HCT116 (cell line): Measurements from ENCODE around the gene NAPEPLD. TPM values are rescaled to one million over a fixed set of nuclear protein-coding genes. Genes with fewer than 3 reads are reported as not detected.
A peak's percentile ranks its signal among the peaks of the same experiment; 100 is the strongest.

Source experiments
- ATAC-seq: fragments of 200-7000 bp; cut with Tn5 transposase; 2 replicates; pipeline ENCODE4 v1.9.1; 2020; ENCODE audit warnings: mild to moderate bottlenecking, moderate library complexity
- BruUV-seq: library from RNA; stranded (reverse); fragments of 400-500 nt; replicated peaks from 2 replicates; lab custom pipeline; 2021; lab: Mats Ljungman, UMichigan
- CTCF ChIA-PET: fragments of 300-600 bp; sonication (Branson Sonifier 250); formaldehyde crosslinking; loops from one replicate; lab custom pipeline; 2021; ENCODE audit warnings: antibody characterized with exemption; lab: Charles Lee
- POLR2A ChIA-PET: fragments of 300-600, 350-600 bp; sonication (Branson Sonifier 250); formaldehyde crosslinking; loops from one replicate; lab custom pipeline; 2021; ENCODE audit warnings: antibody characterized with exemption; lab: Charles Lee
- RAD21 ChIA-PET, 2 experiments: fragments of 300-600 bp; sonication (Branson Sonifier 250); formaldehyde crosslinking; loops; one replicate each; lab custom pipeline; 2023; ENCODE audit warnings: low total read pairs in 2 of 2; ENCODE audit not compliant: uncharacterized antibody in 2 of 2, unreplicated experiment in 2 of 2, low non-redundant PET in 1 of 2; lab: Charles Lee
- DNase-seq: peaks from one replicate; pipeline ENCODE4 v3.0.0-alpha.2; 2010; ENCODE audit warnings: low read depth, low spot score
- H2AFZ ChIP-seq: fragments of 200-600 bp; shearing (Covaris generic), sonication (generic); 2 replicates; pipeline ENCODE4 v1.6.1; 2017; ENCODE audit warnings: low read depth, mixed run types, mixed read lengths, antibody characterized with exemption, low read length; ENCODE audit not compliant: poor library complexity, severe bottlenecking
- H3K27ac ChIP-seq: 2 replicates; pipeline ENCODE4 v1.5.1; 2012; ENCODE audit warnings: low read depth, low read length
- H3K27me3 ChIP-seq: fragments of 200-600 bp; sonication (generic); 2 replicates; pipeline ENCODE4 v1.6.1; 2016; ENCODE audit warnings: mixed run types, low read length, mixed read lengths; ENCODE audit not compliant: insufficient read depth
- H3K36me3 ChIP-seq, 2 experiments: fragments of 200-500 bp in 1 of 2; fragments of 200-600 bp in 1 of 2; sonication (Bioruptor generic) in 1 of 2; sonication (generic) in 1 of 2; 2 replicates each; pipeline versions ENCODE4 v1.5.1 to v1.6.1; 2014 to 2016; ENCODE audit warnings: low read length in 2 of 2, inconsistent platforms in 1 of 2, mixed read lengths in 1 of 2, mixed run types in 1 of 2; ENCODE audit not compliant: insufficient read depth in 2 of 2, control insufficient read depth in 1 of 2
- H3K4me1 ChIP-seq, 2 experiments: fragments of 200-600 bp in 1 of 2; sonication (generic) in 1 of 2; 2 replicates each; pipeline versions ENCODE4 v1.5.1 to v1.6.1; 2012 to 2017; ENCODE audit warnings: low read length in 2 of 2, inconsistent platforms in 1 of 2, mild to moderate bottlenecking in 1 of 2, mixed read lengths in 1 of 2, mixed run types in 1 of 2, moderate library complexity in 1 of 2; ENCODE audit not compliant: insufficient read depth in 2 of 2, control insufficient read depth in 1 of 2
- H3K4me2 ChIP-seq: fragments of 200-600 bp; sonication (generic); 2 replicates; pipeline ENCODE4 v1.6.1; 2017; ENCODE audit warnings: mixed run types, low read length, mixed read lengths
- H3K4me3 ChIP-seq, 2 experiments: fragments of 200-600 bp in 1 of 2; sonication (generic) in 1 of 2; replicated peaks in 1 of 2; 2 replicates each; pipeline ENCODE4 v1.5.1; 2011 to 2016; ENCODE audit warnings: low read length in 2 of 2, control low read depth in 1 of 2, low read depth in 1 of 2, mild to moderate bottlenecking in 1 of 2, mixed read lengths in 1 of 2, mixed run types in 1 of 2
- H3K79me2 ChIP-seq: fragments of 200-600 bp; sonication (generic); 2 replicates; pipeline ENCODE4 v1.6.1; 2017; ENCODE audit warnings: mild to moderate bottlenecking, mixed run types, low read length, moderate library complexity, mixed read lengths; ENCODE audit not compliant: insufficient read depth
- H3K9ac ChIP-seq: fragments of 200-600 bp; sonication (generic); 2 replicates; pipeline ENCODE4 v1.6.1; 2016; ENCODE audit warnings: low read length, mixed read lengths
- H3K9me2 ChIP-seq: fragments of 200-600 bp; sonication (generic), shearing (Covaris generic); 2 replicates; pipeline ENCODE4 v1.6.1; 2017; ENCODE audit warnings: mixed run types, mild to moderate bottlenecking, moderate library complexity; ENCODE audit not compliant: insufficient read depth
- H3K9me3 ChIP-seq, 2 experiments: fragments of 200-500 bp in 1 of 2; fragments of 200-600 bp in 1 of 2; sonication (Bioruptor generic) in 1 of 2; sonication (generic) in 1 of 2; 2 replicates each; pipeline ENCODE4 v1.6.1; 2014 to 2017; ENCODE audit warnings: low read length in 2 of 2, mixed read lengths in 2 of 2, inconsistent platforms in 1 of 2, low read depth in 1 of 2, mild to moderate bottlenecking in 1 of 2, mixed run types in 1 of 2, moderate library complexity in 1 of 2; ENCODE audit not compliant: control insufficient read depth in 1 of 2, insufficient read depth in 1 of 2
- H4K20me1 ChIP-seq: fragments of 200-600 bp; sonication (generic), shearing (Covaris generic); 2 replicates; pipeline ENCODE4 v1.6.1; 2017; ENCODE audit warnings: mixed run types, mild to moderate bottlenecking, moderate library complexity; ENCODE audit not compliant: insufficient read depth
- ATF3 ChIP-seq: IDR thresholded peaks from 2 replicates; pipeline ENCODE4 v1.6.1; 2012
- CEBPB ChIP-seq: IDR thresholded peaks from 2 replicates; pipeline ENCODE4 v1.6.1; 2012; ENCODE audit warnings: low read depth
- CTCF ChIP-seq, 3 experiments: fragments of 200-600 bp in 1 of 3; sonication (generic) in 1 of 3; IDR thresholded peaks in 2 of 3; conservative IDR thresholded peaks in 1 of 3; 2 replicates each; pipeline ENCODE4 v1.5.1; 2012 to 2017; ENCODE audit warnings: low read depth in 2 of 3, low read length in 2 of 3, antibody characterized with exemption in 1 of 3, borderline replicate concordance in 1 of 3, control low read depth in 1 of 3, mild to moderate bottlenecking in 1 of 3, mixed read lengths in 1 of 3, mixed run types in 1 of 3, moderate library complexity in 1 of 3; ENCODE audit not compliant: insufficient read depth in 1 of 3
- EZH2 ChIP-seq: fragments of 200-600 bp; sonication (generic); IDR thresholded peaks from 2 replicates; pipeline ENCODE4 v1.6.1; 2017; ENCODE audit warnings: antibody characterized with exemption, mixed run types
- EZH2phosphoT487 ChIP-seq: fragments of 200-600 bp; IDR thresholded peaks from 2 replicates; pipeline ENCODE4 v1.6.1; 2018; ENCODE audit warnings: antibody characterized with exemption, borderline replicate concordance
- JUND ChIP-seq: IDR thresholded peaks from 2 replicates; pipeline ENCODE4 v1.6.1; 2012
- MAX ChIP-seq: IDR thresholded peaks from 2 replicates; pipeline ENCODE4 v1.6.1; 2012
- POLR2A ChIP-seq: IDR thresholded peaks from 2 replicates; pipeline ENCODE4 v1.7.0; 2011; ENCODE audit warnings: borderline replicate concordance; ENCODE audit not compliant: insufficient read depth, insufficient read length; ENCODE audit errors: extremely low read depth
- POLR2AphosphoS5 ChIP-seq: IDR thresholded peaks from 2 replicates; pipeline ENCODE4 v1.6.1; 2011; ENCODE audit warnings: mild to moderate bottlenecking, low read depth, low read length, moderate library complexity
- RAD21 ChIP-seq: IDR thresholded peaks from 2 replicates; pipeline ENCODE4 v1.6.1; 2012; ENCODE audit warnings: low read depth, mild to moderate bottlenecking
- SIN3A ChIP-seq: IDR thresholded peaks from 2 replicates; pipeline ENCODE4 v1.6.1; 2012; ENCODE audit warnings: low read depth
- SP1 ChIP-seq: IDR thresholded peaks from 2 replicates; pipeline ENCODE4 v1.6.1; 2012; ENCODE audit warnings: low read depth
- SRF ChIP-seq: IDR thresholded peaks from 2 replicates; pipeline ENCODE4 v1.6.1; 2012; ENCODE audit warnings: low read depth
- YY1 ChIP-seq: IDR thresholded peaks from 2 replicates; pipeline ENCODE4 v1.6.1; 2011; ENCODE audit warnings: low read length, low read depth, moderate library complexity, mild to moderate bottlenecking; ENCODE audit not compliant: insufficient replicate concordance; ENCODE audit errors: extremely low read depth
- ZFX ChIP-seq: fragments of 450-650 bp; IDR thresholded peaks from 2 replicates; pipeline ENCODE4 v1.6.1; 2017
- ZNF274 ChIP-seq: fragments of 200-500 bp; sonication (Bioruptor generic); IDR thresholded peaks from 2 replicates; pipeline ENCODE4 v1.6.1; 2014; ENCODE audit warnings: mild to moderate bottlenecking, low read depth, low read length, inconsistent platforms
- intact Hi-C: fragments of 100-400 bp; cut with micrococcal nuclease; formaldehyde crosslinking; loops from 2 replicates; pipeline ENCODE4 v1.10.0; 2022
- total RNA-seq: library from RNA; stranded (reverse); gene quantifications from one replicate; pipeline ENCODE4 v1.2.1, GENCODE V29; 2021; ENCODE audit not compliant: unreplicated experiment
- TF ChIP-seq, protein P1 (sequence below): IDR thresholded peaks from 2 replicates; pipeline ENCODE4 v1.6.1; 2012; ENCODE audit warnings: low read depth
- TF ChIP-seq, protein P2 (sequence below): IDR thresholded peaks from 2 replicates; pipeline ENCODE4 v1.6.1; 2011; ENCODE audit warnings: mild to moderate bottlenecking, low read length, moderate library complexity; ENCODE audit not compliant: insufficient replicate concordance; ENCODE audit errors: extremely low read depth

NAPEPLD gene
- total RNA-seq, 1 experiment from 2014 or later: 9.7 TPM

DNA sequence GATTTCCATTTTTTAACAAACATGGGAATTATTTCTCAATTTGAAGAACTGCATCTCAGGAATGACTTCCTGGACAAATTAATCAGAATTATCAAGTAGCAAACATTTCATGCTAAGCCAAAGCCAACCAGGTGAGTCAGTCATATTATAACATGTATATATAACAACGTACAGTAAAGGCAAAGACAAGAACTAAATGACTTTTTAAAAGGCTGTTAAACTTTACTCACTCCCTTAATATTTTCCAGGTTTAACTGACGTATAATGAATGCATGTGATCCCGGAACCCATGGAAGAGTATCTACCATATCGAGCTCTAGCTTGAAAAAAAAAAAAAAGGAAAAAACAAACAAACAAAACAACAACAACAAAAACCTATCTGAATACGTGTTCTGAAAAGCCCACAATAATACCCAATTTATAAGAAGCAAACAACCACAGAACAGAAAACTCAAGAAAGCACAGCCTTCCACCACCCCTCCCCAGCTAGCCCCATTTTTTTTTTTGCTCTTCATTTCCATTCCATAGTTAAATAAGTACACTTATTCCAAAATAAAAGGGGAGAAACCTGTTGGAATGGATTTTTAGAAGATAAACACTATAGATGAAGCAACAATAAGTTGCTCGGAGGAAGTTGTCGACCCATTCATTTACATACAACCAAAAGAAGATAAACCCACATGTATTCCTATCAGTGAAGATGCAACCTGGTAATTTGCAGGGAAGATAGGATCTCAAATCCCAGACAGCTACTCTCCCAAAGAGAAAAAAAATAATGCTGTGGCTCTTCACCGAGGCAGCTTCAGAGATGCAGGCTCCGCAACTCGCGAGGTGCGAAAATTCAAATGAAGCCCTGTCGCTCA lies 537 bp downstream of the NAPEPLD start:
- Histone ChIP-seq H3K79me2 (peaks cover 22% of the 10 kb centered on the region), H3K4me2 (peak overlapping the region; percentile 78), H3K9me3 (no peaks in the 10 kb centered on the region), H4K20me1 (no peaks in the 10 kb centered on the region), H3K27me3 (no peaks in the 10 kb centered on the region), H3K9me2 (no peaks in the 10 kb centered on the region), H3K9ac (peak overlapping the region; percentile 66), H3K27ac (peak overlapping the region; percentile 83), H2AFZ (peak overlapping the region; percentile 79), H3K4me3 (peak overlapping the region; percentile 68 to 69), H3K36me3 (no peaks in the 10 kb centered on the region), H3K4me1 (peaks cover 9 to 30% of the 10 kb centered on the region in 2 experiments)
- intact Hi-C loops: no loop called here
- BruUV-seq: TSS peak; percentile 71
- ChIA-PET CTCF (interaction anchor here (0.7 kb wide), 1 partner anchor 390 kb away, joined by 3 read pairs; no protein-coding TSS in a partner anchor), RAD21 (interaction anchor here in 1 of 2 experiments (0.6 kb wide), 1 partner anchor 18 kb away, joined by 3 read pairs; no protein-coding TSS in a partner anchor), POLR2A (interaction anchor here (0.9 kb wide), 1 partner anchor 73 kb away, joined by 4 read pairs; the partner anchor contains the start of gene ARMC10)
- no peak for DNase-seq
- ATAC-seq: no peak
- TF ChIP-seq EZH2phosphoT487 (no peak), RAD21 (no peak), POLR2A (no peak), CEBPB (no peak), CTCF (IDR thresholded peaks at IDR 0.05 in 2 of 3, conservative IDR thresholded peaks at IDR 0.05 in 1 of 3; ENCODE audit: borderline replicate concordance in 1 of 3, insufficient read depth in 1 of 3, low read depth in 2 of 3, low read length in 2 of 3) (no peak), MAX (no peak), ZFX (no peak), ATF3 (no peak), SIN3A (no peak), JUND (no peak), SP1 (no peak), SRF (no peak), ZNF274 (no peak), YY1 (no peak), POLR2AphosphoS5 (no peak), EZH2 (no peak)
- TF ChIP-seq, protein P1, sequence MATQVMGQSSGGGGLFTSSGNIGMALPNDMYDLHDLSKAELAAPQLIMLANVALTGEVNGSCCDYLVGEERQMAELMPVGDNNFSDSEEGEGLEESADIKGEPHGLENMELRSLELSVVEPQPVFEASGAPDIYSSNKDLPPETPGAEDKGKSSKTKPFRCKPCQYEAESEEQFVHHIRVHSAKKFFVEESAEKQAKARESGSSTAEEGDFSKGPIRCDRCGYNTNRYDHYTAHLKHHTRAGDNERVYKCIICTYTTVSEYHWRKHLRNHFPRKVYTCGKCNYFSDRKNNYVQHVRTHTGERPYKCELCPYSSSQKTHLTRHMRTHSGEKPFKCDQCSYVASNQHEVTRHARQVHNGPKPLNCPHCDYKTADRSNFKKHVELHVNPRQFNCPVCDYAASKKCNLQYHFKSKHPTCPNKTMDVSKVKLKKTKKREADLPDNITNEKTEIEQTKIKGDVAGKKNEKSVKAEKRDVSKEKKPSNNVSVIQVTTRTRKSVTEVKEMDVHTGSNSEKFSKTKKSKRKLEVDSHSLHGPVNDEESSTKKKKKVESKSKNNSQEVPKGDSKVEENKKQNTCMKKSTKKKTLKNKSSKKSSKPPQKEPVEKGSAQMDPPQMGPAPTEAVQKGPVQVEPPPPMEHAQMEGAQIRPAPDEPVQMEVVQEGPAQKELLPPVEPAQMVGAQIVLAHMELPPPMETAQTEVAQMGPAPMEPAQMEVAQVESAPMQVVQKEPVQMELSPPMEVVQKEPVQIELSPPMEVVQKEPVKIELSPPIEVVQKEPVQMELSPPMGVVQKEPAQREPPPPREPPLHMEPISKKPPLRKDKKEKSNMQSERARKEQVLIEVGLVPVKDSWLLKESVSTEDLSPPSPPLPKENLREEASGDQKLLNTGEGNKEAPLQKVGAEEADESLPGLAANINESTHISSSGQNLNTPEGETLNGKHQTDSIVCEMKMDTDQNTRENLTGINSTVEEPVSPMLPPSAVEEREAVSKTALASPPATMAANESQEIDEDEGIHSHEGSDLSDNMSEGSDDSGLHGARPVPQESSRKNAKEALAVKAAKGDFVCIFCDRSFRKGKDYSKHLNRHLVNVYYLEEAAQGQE: no peak
- TF ChIP-seq, protein P2, sequence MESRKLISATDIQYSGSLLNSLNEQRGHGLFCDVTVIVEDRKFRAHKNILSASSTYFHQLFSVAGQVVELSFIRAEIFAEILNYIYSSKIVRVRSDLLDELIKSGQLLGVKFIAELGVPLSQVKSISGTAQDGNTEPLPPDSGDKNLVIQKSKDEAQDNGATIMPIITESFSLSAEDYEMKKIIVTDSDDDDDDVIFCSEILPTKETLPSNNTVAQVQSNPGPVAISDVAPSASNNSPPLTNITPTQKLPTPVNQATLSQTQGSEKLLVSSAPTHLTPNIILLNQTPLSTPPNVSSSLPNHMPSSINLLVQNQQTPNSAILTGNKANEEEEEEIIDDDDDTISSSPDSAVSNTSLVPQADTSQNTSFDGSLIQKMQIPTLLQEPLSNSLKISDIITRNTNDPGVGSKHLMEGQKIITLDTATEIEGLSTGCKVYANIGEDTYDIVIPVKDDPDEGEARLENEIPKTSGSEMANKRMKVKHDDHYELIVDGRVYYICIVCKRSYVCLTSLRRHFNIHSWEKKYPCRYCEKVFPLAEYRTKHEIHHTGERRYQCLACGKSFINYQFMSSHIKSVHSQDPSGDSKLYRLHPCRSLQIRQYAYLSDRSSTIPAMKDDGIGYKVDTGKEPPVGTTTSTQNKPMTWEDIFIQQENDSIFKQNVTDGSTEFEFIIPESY: no peak
